OCI-LY1 (cell line): ENCODE results near the gene FARP1.

ENCODE experiments used
- H2AFZ ChIP-seq: fragments of 200-600 bp; sonication (generic), shearing (Covaris generic); 2 replicates; pipeline ENCODE4 v1.6.0; 2014; ENCODE audit warnings: antibody characterized with exemption, mild to moderate bottlenecking, low read length
- H3F3A ChIP-seq: fragments of 200-600 bp; sonication (generic), shearing (Covaris generic); 2 replicates; pipeline ENCODE4 v1.6.0; 2014; ENCODE audit warnings: mild to moderate bottlenecking, antibody characterized with exemption, low read length, moderate library complexity; ENCODE audit not compliant: insufficient read depth
- H3K27ac ChIP-seq: fragments of 200-600 bp; sonication (generic); 2 replicates; pipeline ENCODE4 v1.5.1; 2014; ENCODE audit warnings: low read length, mixed run types, mild to moderate bottlenecking, low read depth; ENCODE audit not compliant: poor library complexity, severe bottlenecking
- H3K27me3 ChIP-seq: fragments of 200-600 bp; sonication (generic); 2 replicates; pipeline ENCODE4 v1.6.0; 2014; ENCODE audit warnings: antibody characterized with exemption, mild to moderate bottlenecking, low read length, moderate library complexity; ENCODE audit not compliant: insufficient read depth
- H3K36me3 ChIP-seq: fragments of 200-600 bp; sonication (generic); 2 replicates; pipeline ENCODE4 v1.6.1; 2014; ENCODE audit warnings: mild to moderate bottlenecking, antibody characterized with exemption, low read length, moderate library complexity, mixed read lengths; ENCODE audit not compliant: insufficient read depth
- H3K4me1 ChIP-seq: fragments of 200-600 bp; sonication (generic); 2 replicates; pipeline ENCODE4 v1.5.1; 2014; ENCODE audit warnings: mild to moderate bottlenecking, low read length, moderate library complexity; ENCODE audit not compliant: insufficient read depth, severe bottlenecking
- H3K4me2 ChIP-seq: fragments of 200-600 bp; sonication (generic), shearing (Covaris generic); 2 replicates; pipeline ENCODE4 v1.6.1; 2014; ENCODE audit warnings: low read length
- H3K4me3 ChIP-seq: fragments of 200-600 bp; sonication (generic); 2 replicates; pipeline ENCODE4 v1.5.1; 2014; ENCODE audit warnings: low read length, low read depth, mild to moderate bottlenecking, mixed read lengths; ENCODE audit not compliant: poor library complexity, severe bottlenecking
- H3K79me2 ChIP-seq: fragments of 200-600 bp; shearing (Covaris generic); 2 replicates; pipeline ENCODE4 v1.6.1; 2016; ENCODE audit warnings: mixed run types, low read length, mixed read lengths; ENCODE audit not compliant: insufficient read depth
- H3K9ac ChIP-seq: fragments of 200-600 bp; sonication (generic), shearing (Covaris generic); 2 replicates; pipeline ENCODE4 v1.6.1; 2014; ENCODE audit warnings: mild to moderate bottlenecking, low read length, mixed read lengths
- H3K9me2 ChIP-seq: fragments of 200-600 bp; sonication (generic), shearing (Covaris generic); 2 replicates; pipeline ENCODE4 v1.6.1; 2014; ENCODE audit warnings: low read depth, mild to moderate bottlenecking, low read length, mixed read lengths
- H3K9me3 ChIP-seq: fragments of 200-600 bp; shearing (Covaris generic); 2 replicates; pipeline ENCODE4 v1.6.1; 2014; ENCODE audit warnings: low read length, mixed read lengths
- H4K20me1 ChIP-seq: fragments of 200-600 bp; sonication (generic), shearing (Covaris generic); 2 replicates; pipeline ENCODE4 v1.6.0; 2016; ENCODE audit warnings: mild to moderate bottlenecking, low read length; ENCODE audit not compliant: insufficient read depth
- EZH2 ChIP-seq: fragments of 200-600 bp; sonication (generic), shearing (Covaris generic); IDR thresholded peaks from 2 replicates; pipeline ENCODE4 v1.8.0; 2017; ENCODE audit warnings: borderline replicate concordance, mixed run types, mild to moderate bottlenecking, antibody characterized with exemption, low read length, moderate library complexity, mixed read lengths
- TF ChIP-seq, protein P1 (sequence below): fragments of 200-600 bp; sonication (generic), shearing (Covaris generic); IDR thresholded peaks from 2 replicates; pipeline ENCODE4 v1.5.1; 2017; ENCODE audit warnings: mild to moderate bottlenecking, antibody characterized with exemption, low read length, moderate library complexity, mixed read lengths

Gene FARP1

DNA sequence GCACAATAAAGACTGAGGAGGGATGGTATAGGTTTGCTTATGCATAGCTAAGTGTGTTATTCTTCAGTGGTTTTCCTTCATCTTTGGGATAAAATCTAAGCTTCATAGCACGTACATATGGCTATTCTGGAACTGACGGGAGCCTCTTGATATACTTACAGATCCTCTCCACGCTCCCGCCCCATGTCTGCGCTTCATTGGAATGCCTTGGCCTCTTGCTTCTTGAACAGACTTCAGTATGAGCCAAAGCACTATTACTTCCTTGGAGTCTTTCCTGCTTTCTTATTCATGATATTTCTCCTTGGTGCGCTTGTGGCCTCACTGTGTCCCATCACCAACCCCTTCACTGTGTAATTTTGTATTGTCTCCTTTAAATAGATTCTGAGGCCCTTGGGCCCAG lies 145.3 kb downstream of the FARP1 start:
- H3K4me2 ChIP-seq, result no peak overlapping the region
- TF ChIP-seq, protein P1, sequence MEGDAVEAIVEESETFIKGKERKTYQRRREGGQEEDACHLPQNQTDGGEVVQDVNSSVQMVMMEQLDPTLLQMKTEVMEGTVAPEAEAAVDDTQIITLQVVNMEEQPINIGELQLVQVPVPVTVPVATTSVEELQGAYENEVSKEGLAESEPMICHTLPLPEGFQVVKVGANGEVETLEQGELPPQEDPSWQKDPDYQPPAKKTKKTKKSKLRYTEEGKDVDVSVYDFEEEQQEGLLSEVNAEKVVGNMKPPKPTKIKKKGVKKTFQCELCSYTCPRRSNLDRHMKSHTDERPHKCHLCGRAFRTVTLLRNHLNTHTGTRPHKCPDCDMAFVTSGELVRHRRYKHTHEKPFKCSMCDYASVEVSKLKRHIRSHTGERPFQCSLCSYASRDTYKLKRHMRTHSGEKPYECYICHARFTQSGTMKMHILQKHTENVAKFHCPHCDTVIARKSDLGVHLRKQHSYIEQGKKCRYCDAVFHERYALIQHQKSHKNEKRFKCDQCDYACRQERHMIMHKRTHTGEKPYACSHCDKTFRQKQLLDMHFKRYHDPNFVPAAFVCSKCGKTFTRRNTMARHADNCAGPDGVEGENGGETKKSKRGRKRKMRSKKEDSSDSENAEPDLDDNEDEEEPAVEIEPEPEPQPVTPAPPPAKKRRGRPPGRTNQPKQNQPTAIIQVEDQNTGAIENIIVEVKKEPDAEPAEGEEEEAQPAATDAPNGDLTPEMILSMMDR, result no peak
- no peak for TF ChIP-seq EZH2
- H3F3A ChIP-seq, result no peaks in the 10 kb centered on the region
- no peaks in the 10 kb centered on the region for H3K79me2 ChIP-seq
- no peak overlapping the region for H2AFZ ChIP-seq
- no peaks in the 10 kb centered on the region for H3K9me2 ChIP-seq
- no peak overlapping the region for H3K4me3 ChIP-seq
- no peak overlapping the region for H3K9ac ChIP-seq
- H3K4me1 ChIP-seq, result no peaks in the 10 kb centered on the region
- no peaks in the 10 kb centered on the region for H3K36me3 ChIP-seq
- H3K27ac ChIP-seq, result no peak overlapping the region
- no peaks in the 10 kb centered on the region for H3K9me3 ChIP-seq
- H3K27me3 ChIP-seq, result peaks cover 7% of the 10 kb centered on the region
- H4K20me1 ChIP-seq, result no peaks in the 10 kb centered on the region

DNA sequence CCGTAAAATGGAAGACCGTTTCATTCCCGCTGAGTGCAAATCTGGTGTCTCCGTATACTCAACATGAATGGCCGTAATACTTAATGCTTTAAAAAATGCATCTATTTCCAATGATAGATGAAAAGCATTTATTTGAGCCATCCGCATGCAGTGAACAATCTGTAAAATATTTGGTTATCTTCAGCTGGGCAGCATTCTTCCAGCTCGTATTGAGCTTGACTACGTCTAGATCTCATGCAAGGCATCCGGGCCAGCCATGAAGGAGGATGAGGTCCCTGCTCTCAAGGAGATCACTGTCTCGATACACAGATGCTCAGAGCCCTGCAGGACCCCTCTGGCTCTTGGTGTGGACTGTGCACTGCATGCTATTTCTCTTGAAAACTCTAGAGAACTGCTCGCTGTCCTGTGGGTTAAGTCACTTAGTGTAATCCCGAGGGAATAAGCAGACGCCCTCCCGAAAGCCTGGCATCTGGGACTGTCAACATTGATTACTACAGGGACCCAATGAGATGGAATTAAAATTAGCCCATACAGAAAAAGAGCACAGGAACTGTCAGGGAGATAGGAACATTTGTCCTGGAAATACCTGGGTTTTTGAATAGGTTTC lies 146.5 kb downstream of the FARP1 start:
- no peak for TF ChIP-seq EZH2
- Histone ChIP-seq H3K79me2 (no peaks in the 10 kb centered on the region), H3K9ac (no peak overlapping the region), H2AFZ (no peak overlapping the region), H3K4me3 (no peak overlapping the region), H3K4me1 (no peaks in the 10 kb centered on the region), H3K4me2 (no peak overlapping the region), H3K27me3 (peaks cover 7% of the 10 kb centered on the region), H3K9me3 (no peaks in the 10 kb centered on the region), H3K27ac (no peak overlapping the region), H3K9me2 (no peaks in the 10 kb centered on the region), H3K36me3 (no peaks in the 10 kb centered on the region), H4K20me1 (no peaks in the 10 kb centered on the region), H3F3A (no peaks in the 10 kb centered on the region)

DNA sequence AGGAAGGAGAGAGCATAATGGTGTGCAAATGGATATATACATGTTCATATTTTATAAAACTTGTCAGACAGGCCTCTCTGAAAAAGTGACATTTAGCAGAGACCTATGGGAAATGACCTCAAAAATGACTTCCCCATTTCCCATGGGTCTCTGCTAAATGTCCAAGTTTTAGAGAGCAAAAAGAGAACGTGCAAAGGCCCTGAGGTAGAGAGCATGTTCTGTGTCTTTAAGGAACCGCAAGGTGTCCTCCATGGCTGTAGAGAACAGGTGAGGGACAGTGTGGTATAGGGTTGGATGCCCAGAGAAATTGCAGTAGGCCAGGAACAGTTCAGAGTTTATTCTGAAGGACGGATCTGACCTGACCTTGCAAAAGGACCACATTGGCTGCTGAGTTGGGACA lies 147.4 kb downstream of the FARP1 start:
- no peak overlapping the region for H3K4me2 ChIP-seq
- no peaks in the 10 kb centered on the region for H3K9me2 ChIP-seq
- peaks cover 7% of the 10 kb centered on the region for H3K27me3 ChIP-seq
- H3K9me3 ChIP-seq, result no peaks in the 10 kb centered on the region
- TF ChIP-seq, protein P1, result no peak
- no peak for TF ChIP-seq EZH2
- H4K20me1 ChIP-seq, result no peaks in the 10 kb centered on the region
- H2AFZ ChIP-seq, result no peak overlapping the region
- H3K36me3 ChIP-seq, result no peaks in the 10 kb centered on the region
- H3K4me3 ChIP-seq, result no peak overlapping the region
- no peaks in the 10 kb centered on the region for H3F3A ChIP-seq
- no peak overlapping the region for H3K27ac ChIP-seq
- H3K79me2 ChIP-seq, result no peaks in the 10 kb centered on the region
- no peaks in the 10 kb centered on the region for H3K4me1 ChIP-seq
- H3K9ac ChIP-seq, result no peak overlapping the region

DNA sequence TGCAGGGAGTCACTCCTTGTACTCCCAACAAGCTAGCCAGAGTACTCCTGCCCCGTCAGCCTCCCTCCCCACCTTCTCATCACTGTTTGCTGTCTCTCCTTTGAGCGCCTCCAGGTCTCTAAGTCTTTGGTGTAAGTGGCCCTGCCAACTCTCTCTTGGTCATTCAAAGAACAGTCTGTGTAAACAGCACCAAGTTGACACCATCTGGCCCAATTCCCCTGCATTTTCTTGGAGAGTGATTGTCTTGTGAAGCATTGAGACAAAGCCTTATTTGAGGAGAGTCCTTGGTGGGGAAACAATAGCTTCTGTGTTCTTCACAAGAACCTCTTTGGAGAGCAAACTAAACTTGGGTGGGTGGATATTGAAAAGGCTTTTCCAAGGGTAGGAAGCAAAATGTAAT lies 148.8 kb downstream of the FARP1 start:
- Histone ChIP-seq H3K79me2 (no peaks in the 10 kb centered on the region), H3K9me2 (no peaks in the 10 kb centered on the region), H3F3A (no peaks in the 10 kb centered on the region), H3K27ac (no peak overlapping the region), H3K9me3 (no peaks in the 10 kb centered on the region), H3K9ac (no peak overlapping the region), H3K27me3 (no peaks in the 10 kb centered on the region; the same call in 1 of the 2 replicates), H3K4me3 (no peak overlapping the region), H3K36me3 (no peaks in the 10 kb centered on the region), H4K20me1 (no peaks in the 10 kb centered on the region), H3K4me2 (no peak overlapping the region), H3K4me1 (no peaks in the 10 kb centered on the region), H2AFZ (no peak overlapping the region)
- TF ChIP-seq, protein P1, result no peak
- TF ChIP-seq EZH2, result no peak
